HEK293T (cell line): ENCODE data around the gene FLVCR1.

Experiments
- ARNT ChIP-seq: fragments of 450-650 bp; IDR thresholded peaks from 2 replicates; pipeline ENCODE4 v1.6.1; 2017; ENCODE audit warnings: mild to moderate bottlenecking
- BHLHE40 ChIP-seq: fragments of 450-650 bp; IDR thresholded peaks from 2 replicates; pipeline ENCODE4 v1.6.1; 2016; ENCODE audit warnings: mild to moderate bottlenecking, moderate library complexity, borderline replicate concordance
- CTBP1 ChIP-seq: fragments of 450-650 bp; IDR thresholded peaks from 2 replicates; pipeline ENCODE4 v1.6.1; 2016; ENCODE audit warnings: borderline replicate concordance
- ELF4 ChIP-seq: fragments of 450-650 bp; IDR thresholded peaks from 2 replicates; pipeline ENCODE4 v1.6.1; 2017; ENCODE audit warnings: antibody characterized with exemption
- FOXA1 ChIP-seq: fragments of 450-650 bp; IDR thresholded peaks from 2 replicates; pipeline ENCODE4 v1.6.1; 2016; ENCODE audit warnings: mild to moderate bottlenecking
- FOXK2 ChIP-seq: fragments of 450-650 bp; IDR thresholded peaks from 2 replicates; pipeline ENCODE4 v1.6.1; 2016; ENCODE audit warnings: mild to moderate bottlenecking
- FOXM1 ChIP-seq: fragments of 450-650 bp; IDR thresholded peaks from 2 replicates; pipeline ENCODE4 v1.6.1; 2017; ENCODE audit warnings: mild to moderate bottlenecking, borderline replicate concordance
- HDGF ChIP-seq: fragments of 450-650 bp; IDR thresholded peaks from 2 replicates; pipeline ENCODE4 v1.6.1; 2017; ENCODE audit warnings: antibody characterized with exemption, borderline replicate concordance
- LEF1 ChIP-seq: fragments of 450-650 bp; IDR thresholded peaks from 2 replicates; pipeline ENCODE4 v1.6.1; 2017; ENCODE audit warnings: mild to moderate bottlenecking, borderline replicate concordance
- NFRKB ChIP-seq: fragments of 450-650 bp; IDR thresholded peaks from 2 replicates; pipeline ENCODE4 v1.6.1; 2016; ENCODE audit warnings: mild to moderate bottlenecking, moderate library complexity
- PKNOX1 ChIP-seq: fragments of 450-650 bp; IDR thresholded peaks from 2 replicates; pipeline ENCODE4 v1.6.1; 2016
- SP1 ChIP-seq: fragments of 450-650 bp; IDR thresholded peaks from 2 replicates; pipeline ENCODE4 v1.6.1; 2017
- SUZ12 ChIP-seq: fragments of 450-650 bp; IDR thresholded peaks from 2 replicates; pipeline ENCODE4 v1.6.1; 2016; ENCODE audit warnings: mild to moderate bottlenecking
- ZNF384 ChIP-seq: fragments of 450-650 bp; IDR thresholded peaks from 2 replicates; pipeline ENCODE4 v1.6.1; 2016

GRCh38 chr1:212892108-212892507, 34.0 kb downstream of the FLVCR1 start:
- TF ChIP-seq ZNF384 (no peak), NFRKB (no peak), FOXM1 (no peak), FOXK2 (no peak), ARNT (no peak), ELF4 (no peak), SP1 (no peak), SUZ12 (no peak), PKNOX1 (no peak), FOXA1 (no peak), BHLHE40 (no peak), CTBP1 (no peak), LEF1 (no peak), HDGF (no peak)
